Stimulated activated naive B cell treated with anti-CD40 and anti-IgM and Interleukin-4, amounts not matched to agents 10 μg/mL and 1 μg/mL and 100 μg/mL, for 72 hours (primary cell): Measurements from ENCODE around the gene CHST11.

Experiments
- ATAC-seq, 2 donors: fragments of 150-1000 bp; cut with Tn5 transposase; replicated peaks; 2 replicates each; pipeline ENCODE4 v1.10.0; 2021; ENCODE audit warnings: moderate library complexity in 1 of 2
- DNase-seq: peaks from one replicate; pipeline ENCODE4 v3.0.0; 2021
- H3K27ac Mint-ChIP-seq: one replicate; pipeline ENCODE4 v1.8.0; 2022; ENCODE audit warnings: mild to moderate bottlenecking, mixed read lengths
- H3K27me3 Mint-ChIP-seq, 2 donors: one replicate each; pipeline ENCODE4 v1.8.0; 2022; ENCODE audit warnings: mixed read lengths in 2 of 2
- H3K36me3 Mint-ChIP-seq, 2 donors: one replicate each; pipeline ENCODE4 v1.8.0; 2022; ENCODE audit warnings: mixed read lengths in 2 of 2, mild to moderate bottlenecking in 1 of 2
- H3K4me1 Mint-ChIP-seq, 2 donors: one replicate each; pipeline ENCODE4 v1.8.0; 2022; ENCODE audit warnings: mixed read lengths in 2 of 2, mild to moderate bottlenecking in 1 of 2
- H3K4me3 Mint-ChIP-seq, 2 donors: one replicate each; pipeline ENCODE4 v1.8.0; 2022; ENCODE audit warnings: mild to moderate bottlenecking in 2 of 2, mixed read lengths in 2 of 2, moderate library complexity in 1 of 2
- H3K9me3 Mint-ChIP-seq, 2 donors: one replicate each; pipeline ENCODE4 v1.8.0; 2022; ENCODE audit warnings: mixed read lengths in 2 of 2, mild to moderate bottlenecking in 1 of 2

Gene CHST11

DNA sequence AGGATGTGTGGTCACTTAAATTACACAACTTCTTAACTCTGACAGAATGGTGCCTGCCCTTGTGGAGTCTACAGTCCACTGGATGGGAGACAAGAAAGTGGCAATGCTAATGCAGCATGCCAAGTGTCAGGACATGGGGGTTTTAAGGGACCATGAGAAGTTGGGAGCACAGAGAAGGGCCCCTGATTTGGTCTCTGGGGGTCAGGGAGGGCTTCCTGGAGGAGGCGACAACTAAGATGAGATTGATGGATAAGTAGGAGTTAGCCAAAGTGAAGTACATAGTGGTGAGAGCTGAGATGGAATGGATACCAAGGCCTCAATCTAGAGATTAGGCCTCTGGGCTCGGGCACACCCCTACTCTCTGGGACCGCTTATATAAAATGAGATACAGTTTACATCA lies 236.7 kb downstream of the CHST11 start:
- Mint-ChIP-seq H3K27ac (peak overlapping the region; percentile 26), H3K4me1 (peaks cover 61 to 96% of the 10 kb centered on the region in 2 donors), H3K9me3 (peaks cover 4 to 6% of the 10 kb centered on the region in 2 donors), H3K4me3 (peak overlapping the region in 1 of 2 donors; percentile 5), H3K27me3 (no peaks in the 10 kb centered on the region), H3K36me3 (peaks cover 36 to 45% of the 10 kb centered on the region in 2 donors)
- ATAC-seq (no peak), DNase-seq (no peak)

DNA sequence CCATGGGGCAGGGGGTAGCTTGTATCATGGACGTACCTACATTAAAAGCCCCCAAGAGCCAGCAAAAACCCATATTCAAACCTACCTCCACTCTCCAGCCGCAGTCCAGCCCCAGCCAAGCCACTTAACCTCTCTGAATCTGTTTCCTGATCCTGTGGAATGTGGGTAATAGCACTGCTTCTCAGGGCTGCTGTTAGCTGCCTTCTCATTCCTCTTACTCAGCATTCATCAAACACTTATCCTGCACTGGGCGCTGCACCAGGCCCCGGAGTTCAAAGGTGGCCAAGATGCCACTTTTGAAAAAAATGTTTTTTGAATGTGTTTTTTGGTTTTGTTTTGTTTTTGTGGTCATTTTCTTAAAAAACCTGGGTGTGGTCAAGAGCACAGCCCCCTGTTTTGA lies 237.4 kb downstream of the CHST11 start:
- ATAC-seq, result no peak
- H3K36me3 Mint-ChIP-seq, result peaks cover 36 to 42% of the 10 kb centered on the region in 2 donors
- H3K27me3 Mint-ChIP-seq, result no peaks in the 10 kb centered on the region
- peak overlapping the region; percentile 98 for H3K27ac Mint-ChIP-seq
- H3K9me3 Mint-ChIP-seq, result peaks cover 4 to 6% of the 10 kb centered on the region in 2 donors
- no peak for DNase-seq
- peak overlapping the region in 1 of 2 donors; percentile 8 for H3K4me3 Mint-ChIP-seq
- H3K4me1 Mint-ChIP-seq, result peaks cover 58 to 94% of the 10 kb centered on the region in 2 donors

DNA sequence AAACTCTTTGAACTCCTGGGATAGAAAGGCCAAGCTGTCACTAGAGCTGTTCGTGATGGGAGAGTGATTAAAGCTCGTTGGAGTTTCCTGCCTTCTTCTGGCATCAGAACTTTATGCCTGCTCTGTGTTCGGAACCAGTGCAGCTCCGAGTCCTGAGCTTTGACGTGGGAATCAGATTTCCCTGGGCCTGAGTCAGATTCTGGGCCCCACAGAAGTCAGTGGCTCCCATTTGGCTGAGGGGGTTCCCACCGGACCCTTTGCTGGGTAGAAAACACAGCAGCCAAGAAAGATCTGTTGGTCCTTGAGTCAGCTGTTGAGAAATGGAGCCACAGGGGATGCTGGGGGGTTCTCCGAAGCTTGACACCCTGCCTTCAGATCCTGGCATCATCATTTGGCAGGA lies 238.0 kb downstream of the CHST11 start:
- Mint-ChIP-seq H3K4me1 (peaks cover 59 to 94% of the 10 kb centered on the region in 2 donors), H3K27me3 (no peaks in the 10 kb centered on the region), H3K36me3 (peaks cover 36 to 38% of the 10 kb centered on the region in 2 donors), H3K9me3 (peaks cover 4 to 6% of the 10 kb centered on the region in 2 donors), H3K4me3 (peak overlapping the region in 1 of 2 donors; percentile 14), H3K27ac (peak overlapping the region; percentile 98)
- DNase-seq, result no peak
- no peak for ATAC-seq

DNA sequence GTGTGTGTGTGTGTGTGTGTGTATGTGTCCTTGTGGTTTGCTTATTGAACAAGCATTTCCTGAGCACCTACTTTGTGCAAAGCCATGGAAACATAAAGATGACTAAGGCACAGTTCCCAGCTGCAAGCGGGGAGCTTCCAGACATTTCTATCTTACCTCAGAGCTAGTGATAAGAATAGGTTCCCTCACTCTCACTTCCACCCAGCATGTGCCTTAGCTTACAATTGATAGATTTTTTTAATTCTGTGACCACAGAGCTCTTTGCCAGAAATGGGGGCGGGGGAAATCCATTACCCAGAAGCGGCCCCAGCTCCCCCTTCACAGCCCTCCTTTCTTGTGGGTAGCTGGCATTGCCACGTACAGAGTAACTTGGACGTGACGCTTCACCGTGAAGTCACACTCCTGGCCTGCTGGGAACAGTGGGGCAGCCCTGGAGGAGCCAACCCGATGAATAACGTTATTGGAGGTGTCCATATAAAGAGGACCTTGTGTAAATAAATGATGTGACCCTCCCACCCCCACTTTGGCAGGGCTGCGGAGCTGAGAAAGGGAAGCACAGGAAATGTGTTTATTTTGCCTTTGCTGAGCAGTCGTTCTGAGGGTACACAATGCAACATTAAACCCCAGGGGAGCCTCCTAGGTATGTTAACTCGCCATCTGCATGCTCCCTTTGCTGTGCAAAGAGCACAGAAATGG lies 238.9 kb downstream of the CHST11 start:
- Mint-ChIP-seq H3K36me3 (peaks cover 32 to 35% of the 10 kb centered on the region in 2 donors), H3K27ac (peak overlapping the region; percentile 98), H3K4me3 (peak overlapping the region; percentile 74 to 83), H3K4me1 (peaks cover 60 to 91% of the 10 kb centered on the region in 2 donors), H3K9me3 (peaks cover 4 to 6% of the 10 kb centered on the region in 2 donors), H3K27me3 (no peaks in the 10 kb centered on the region)
- DNase-seq (peak; percentile 90), ATAC-seq (peak; percentile 79 to 80)

DNA sequence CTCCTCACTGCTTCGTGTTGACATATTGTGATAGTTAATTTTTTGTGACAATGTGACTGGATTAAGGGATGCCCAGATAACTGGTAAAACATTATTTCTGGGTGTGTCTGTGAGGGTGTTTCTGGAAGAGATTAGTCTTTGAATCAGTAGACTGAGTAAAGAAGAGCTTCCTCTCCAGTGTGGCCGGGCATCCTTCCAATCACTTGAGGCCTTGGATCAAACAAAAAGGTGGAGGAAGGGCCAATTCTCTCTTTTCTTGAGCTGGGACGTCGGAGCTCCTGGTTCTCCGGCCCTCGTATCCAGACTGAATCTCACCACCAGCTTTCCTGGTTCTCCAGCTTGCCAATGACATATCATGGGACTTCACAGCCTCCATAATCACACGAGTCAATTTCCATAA lies 240.4 kb downstream of the CHST11 start:
- H3K36me3 Mint-ChIP-seq, result peaks cover 34 to 35% of the 10 kb centered on the region in 2 donors
- peak overlapping the region; percentile 59 for H3K27ac Mint-ChIP-seq
- peaks cover 48 to 79% of the 10 kb centered on the region in 2 donors for H3K4me1 Mint-ChIP-seq

DNA sequence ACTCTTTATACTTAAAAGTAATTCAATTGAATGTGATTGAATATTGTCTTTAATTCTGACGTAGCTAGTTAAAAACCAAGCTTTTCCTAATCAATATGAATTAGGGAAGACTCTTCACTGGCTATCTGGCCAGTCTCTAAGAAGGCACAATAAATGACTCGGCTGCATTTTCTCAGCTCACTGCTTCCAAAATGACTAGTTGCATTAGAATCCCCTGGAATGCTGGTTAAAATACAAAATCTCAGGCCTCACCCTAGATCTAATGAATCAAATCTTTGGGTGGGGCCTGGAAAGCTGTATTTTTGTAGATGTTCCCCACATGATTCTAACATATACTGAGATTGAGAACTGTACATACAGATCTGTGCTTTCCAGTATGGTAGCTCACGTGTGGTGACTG lies 242.1 kb downstream of the CHST11 start:
- Mint-ChIP-seq H3K4me3 (no peak overlapping the region), H3K36me3 (peaks cover 32 to 39% of the 10 kb centered on the region in 2 donors), H3K27ac (no peak overlapping the region), H3K9me3 (peaks cover 0 to 1% of the 10 kb centered on the region in 2 donors), H3K27me3 (no peaks in the 10 kb centered on the region), H3K4me1 (peaks cover 43 to 75% of the 10 kb centered on the region in 2 donors)
- ATAC-seq, result no peak
- no peak for DNase-seq

More for the DNA sequence above, 240.4 kb downstream of the CHST11 start:
- Mint-ChIP-seq H3K27me3 (no peaks in the 10 kb centered on the region), H3K4me3 (no peak overlapping the region), H3K9me3 (peaks cover 4 to 6% of the 10 kb centered on the region in 2 donors)
- ATAC-seq (no peak), DNase-seq (no peak)

DNA sequence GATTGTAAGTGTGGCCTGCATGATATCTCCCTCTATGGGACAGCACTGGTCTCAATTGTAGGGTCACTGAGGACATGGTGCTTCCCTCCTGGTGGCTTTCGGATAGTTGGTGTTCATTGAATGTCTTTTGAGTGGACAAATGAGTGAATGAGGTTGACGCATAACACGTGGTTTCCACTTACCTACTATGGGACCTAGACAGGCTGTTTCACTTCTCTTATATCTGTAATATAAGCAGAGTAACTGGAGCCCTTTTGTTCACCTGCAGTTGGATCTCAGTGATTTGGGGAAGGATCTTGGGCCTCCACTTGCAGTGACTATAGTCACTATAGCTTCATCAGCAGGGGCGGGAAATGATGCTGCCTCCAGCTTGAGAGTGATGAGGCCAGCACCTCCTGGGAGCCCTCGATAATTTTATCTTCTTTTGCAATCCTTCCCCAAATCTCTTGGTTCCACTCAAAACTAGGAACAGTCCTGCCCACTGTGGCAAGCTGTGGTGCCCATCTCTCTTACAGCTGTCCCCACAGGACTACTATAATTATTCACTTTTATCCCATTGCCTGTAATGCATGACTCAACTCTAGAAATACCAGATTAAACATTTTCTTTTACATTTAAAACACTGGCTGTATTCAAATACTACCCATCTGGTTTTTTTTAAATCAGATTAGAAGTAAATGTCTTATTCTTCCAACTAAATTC lies 242.9 kb downstream of the CHST11 start:
- ATAC-seq (peak; percentile 58 to 62), DNase-seq (peak; percentile 20)
- Mint-ChIP-seq H3K27ac (peak overlapping the region; percentile 89), H3K4me1 (peaks cover 38 to 71% of the 10 kb centered on the region in 2 donors), H3K27me3 (no peaks in the 10 kb centered on the region), H3K36me3 (peaks cover 31 to 35% of the 10 kb centered on the region in 2 donors), H3K9me3 (peaks cover 0 to 1% of the 10 kb centered on the region in 2 donors), H3K4me3 (peak overlapping the region in 1 of 2 donors; percentile 55)

DNA sequence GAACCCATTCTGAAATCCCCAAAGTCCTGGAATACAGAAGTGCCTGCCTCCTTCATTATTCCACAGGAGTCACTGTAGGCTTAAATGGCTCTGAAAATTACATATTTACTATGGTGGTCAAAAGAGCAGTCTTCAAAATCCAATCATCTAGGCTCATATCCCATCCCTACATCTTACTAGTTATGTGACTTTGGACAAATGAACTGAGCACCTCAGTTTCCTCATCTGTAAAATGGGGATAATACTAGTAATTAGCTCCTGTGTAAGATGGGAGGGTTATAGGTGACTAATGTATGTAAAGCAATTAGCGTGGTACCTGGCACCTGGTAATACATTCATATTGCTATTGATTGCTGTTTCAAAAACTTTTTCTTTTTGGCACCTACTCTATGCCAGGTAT lies 243.6 kb downstream of the CHST11 start:
- Mint-ChIP-seq H3K4me1 (peaks cover 34 to 64% of the 10 kb centered on the region in 2 donors), H3K4me3 (no peak overlapping the region), H3K27me3 (no peaks in the 10 kb centered on the region), H3K9me3 (peaks cover 0 to 1% of the 10 kb centered on the region in 2 donors), H3K36me3 (peaks cover 34 to 35% of the 10 kb centered on the region in 2 donors), H3K27ac (no peak overlapping the region)
- no peak for ATAC-seq
- DNase-seq, result no peak

DNA sequence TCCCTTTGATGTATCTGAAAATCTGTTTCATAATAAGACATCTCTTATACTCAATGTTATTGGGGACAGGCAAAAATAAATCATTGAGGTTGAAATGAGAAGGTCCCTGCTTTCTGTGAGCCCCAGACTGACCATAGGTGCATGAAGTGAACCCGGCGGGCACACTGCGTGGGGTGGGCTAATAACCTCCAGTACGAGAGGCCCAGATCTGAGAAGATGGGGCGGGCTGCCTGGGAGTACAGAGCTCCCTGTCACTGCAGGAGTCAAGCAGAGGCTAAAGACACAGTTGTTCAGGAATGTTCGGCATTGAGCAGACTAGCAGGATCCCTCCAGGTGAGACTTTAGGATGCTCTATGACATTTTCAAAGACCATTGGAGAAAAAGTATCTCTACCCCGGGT lies 244.6 kb downstream of the CHST11 start:
- H3K27me3 Mint-ChIP-seq, result no peaks in the 10 kb centered on the region
- peaks cover 27 to 56% of the 10 kb centered on the region in 2 donors for H3K4me1 Mint-ChIP-seq
- H3K27ac Mint-ChIP-seq, result no peak overlapping the region
- peaks cover 0 to 1% of the 10 kb centered on the region in 2 donors for H3K9me3 Mint-ChIP-seq
- peaks cover 35% of the 10 kb centered on the region in 2 donors for H3K36me3 Mint-ChIP-seq
- DNase-seq, result no peak
- no peak overlapping the region for H3K4me3 Mint-ChIP-seq
- ATAC-seq, result no peak

DNA sequence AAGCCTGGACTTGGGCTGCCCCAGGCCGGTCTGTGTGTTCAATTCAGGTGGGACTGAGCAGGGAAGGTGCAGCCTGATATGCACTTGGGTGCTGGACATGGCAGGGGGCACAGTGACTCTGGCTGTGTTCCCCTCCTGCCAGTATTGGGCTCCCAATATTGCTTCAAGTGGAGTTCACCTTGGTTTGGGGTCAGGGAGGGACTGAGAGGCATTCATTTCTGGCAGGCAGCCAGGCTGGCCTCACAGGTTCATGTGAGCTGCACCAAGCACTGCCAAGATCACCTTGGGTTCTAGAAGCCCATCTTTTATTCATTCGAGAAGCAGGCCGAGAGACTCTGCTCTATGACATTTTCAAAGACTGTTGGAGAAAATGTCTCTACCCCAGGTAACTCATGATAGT lies 245.0 kb downstream of the CHST11 start:
- H3K4me1 Mint-ChIP-seq, result peaks cover 25 to 56% of the 10 kb centered on the region in 2 donors
- peaks cover 0 to 1% of the 10 kb centered on the region in 2 donors for H3K9me3 Mint-ChIP-seq
- no peak overlapping the region for H3K27ac Mint-ChIP-seq
- no peaks in the 10 kb centered on the region for H3K27me3 Mint-ChIP-seq
- no peak overlapping the region for H3K4me3 Mint-ChIP-seq
- no peak for ATAC-seq
- DNase-seq, result no peak
- peaks cover 32 to 36% of the 10 kb centered on the region in 2 donors for H3K36me3 Mint-ChIP-seq

DNA sequence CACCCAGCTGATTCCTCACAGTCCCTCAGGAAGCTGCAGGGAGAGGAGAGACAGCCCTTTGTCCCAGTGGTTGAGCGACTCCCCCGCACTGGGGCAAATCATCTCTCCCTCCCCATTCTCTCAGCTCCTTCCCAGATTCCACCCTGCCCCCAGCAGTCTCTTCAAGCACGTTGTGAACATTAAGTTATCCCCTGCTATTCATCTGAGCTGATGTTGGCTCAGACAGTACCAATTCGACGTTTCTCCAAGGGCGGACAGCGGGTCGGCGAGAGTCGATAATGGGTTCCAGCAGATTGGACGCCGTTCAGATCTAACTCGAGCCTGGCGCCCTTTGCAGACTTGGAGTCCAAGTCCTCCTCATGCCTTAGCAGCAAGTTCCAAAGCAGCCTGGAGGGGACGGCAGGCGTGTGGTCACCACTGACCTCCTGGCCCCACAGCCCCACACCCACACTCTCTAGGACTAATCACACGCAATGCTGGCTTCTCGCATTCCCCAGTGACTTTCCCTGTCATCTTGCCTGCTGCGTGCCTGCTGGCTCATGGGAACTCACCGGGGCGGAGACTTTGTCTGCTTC lies 245.9 kb downstream of the CHST11 start:
- H3K36me3 Mint-ChIP-seq, result peaks cover 26 to 34% of the 10 kb centered on the region in 2 donors
- DNase-seq (no peak), ATAC-seq (no peak)
- no peaks in the 10 kb centered on the region for H3K27me3 Mint-ChIP-seq
- H3K27ac Mint-ChIP-seq, result no peak overlapping the region
- H3K4me1 Mint-ChIP-seq, result peaks cover 24 to 55% of the 10 kb centered on the region in 2 donors
- no peak overlapping the region for H3K4me3 Mint-ChIP-seq
- H3K9me3 Mint-ChIP-seq, result peaks cover 0 to 1% of the 10 kb centered on the region in 2 donors

DNA sequence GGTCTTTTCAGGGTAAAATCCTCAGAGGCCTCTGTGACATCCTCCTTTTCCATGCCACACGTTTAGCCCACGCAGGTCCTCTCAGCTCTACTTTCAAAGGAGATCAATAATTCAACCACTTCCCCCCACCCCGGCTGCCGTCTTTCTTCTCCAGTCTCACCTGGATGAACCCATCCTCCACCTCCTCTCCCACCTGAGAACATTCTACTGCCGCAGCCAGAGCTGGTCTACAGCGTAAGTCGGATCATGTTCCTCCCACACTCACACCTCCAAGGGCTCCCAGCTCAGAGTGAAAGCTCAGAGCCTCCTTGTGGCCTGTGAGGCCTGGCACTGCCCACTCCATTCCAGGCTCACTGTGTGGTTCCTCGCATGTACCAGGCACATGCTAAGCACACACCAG lies 246.6 kb downstream of the CHST11 start:
- Mint-ChIP-seq H3K9me3 (no peaks in the 10 kb centered on the region), H3K4me3 (no peak overlapping the region), H3K27ac (peak overlapping the region; percentile 21), H3K4me1 (peaks cover 22 to 55% of the 10 kb centered on the region in 2 donors), H3K27me3 (no peaks in the 10 kb centered on the region), H3K36me3 (peaks cover 22 to 31% of the 10 kb centered on the region in 2 donors)
- no peak for DNase-seq
- no peak for ATAC-seq

DNA sequence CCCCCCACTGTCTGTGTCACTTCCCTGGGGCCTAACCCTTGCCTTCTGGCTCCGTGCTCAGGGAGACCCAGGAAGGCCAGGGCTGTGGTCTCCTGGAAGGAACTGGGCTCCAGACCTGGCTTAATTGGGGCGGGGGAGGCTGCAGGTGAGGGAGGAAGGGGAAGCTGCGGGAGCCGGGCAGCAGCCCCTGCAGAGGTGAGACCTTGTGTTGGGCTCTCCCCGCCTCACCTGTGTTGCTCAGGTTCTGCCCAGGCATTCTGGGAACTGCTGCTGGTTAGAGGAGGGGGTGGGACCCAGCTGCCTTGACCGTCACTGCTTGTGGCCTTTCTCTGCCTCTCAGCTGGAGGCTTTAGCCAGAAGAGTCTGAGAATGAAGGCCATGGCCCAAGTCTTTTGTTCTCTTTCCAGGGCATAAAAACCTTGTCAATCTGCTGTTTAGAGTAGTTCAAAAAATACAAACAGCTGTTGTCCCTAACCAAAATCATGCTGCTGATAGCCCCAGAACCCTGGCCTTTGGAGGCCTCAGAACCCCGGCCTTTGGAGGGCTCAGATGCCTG lies 247.6 kb downstream of the CHST11 start:
- peaks cover 28 to 57% of the 10 kb centered on the region in 2 donors for H3K4me1 Mint-ChIP-seq
- DNase-seq (no peak), ATAC-seq (no peak)
- no peak overlapping the region for H3K27ac Mint-ChIP-seq
- no peaks in the 10 kb centered on the region for H3K9me3 Mint-ChIP-seq
- no peaks in the 10 kb centered on the region for H3K27me3 Mint-ChIP-seq
- H3K4me3 Mint-ChIP-seq, result no peak overlapping the region
- peaks cover 28 to 37% of the 10 kb centered on the region in 2 donors for H3K36me3 Mint-ChIP-seq

DNA sequence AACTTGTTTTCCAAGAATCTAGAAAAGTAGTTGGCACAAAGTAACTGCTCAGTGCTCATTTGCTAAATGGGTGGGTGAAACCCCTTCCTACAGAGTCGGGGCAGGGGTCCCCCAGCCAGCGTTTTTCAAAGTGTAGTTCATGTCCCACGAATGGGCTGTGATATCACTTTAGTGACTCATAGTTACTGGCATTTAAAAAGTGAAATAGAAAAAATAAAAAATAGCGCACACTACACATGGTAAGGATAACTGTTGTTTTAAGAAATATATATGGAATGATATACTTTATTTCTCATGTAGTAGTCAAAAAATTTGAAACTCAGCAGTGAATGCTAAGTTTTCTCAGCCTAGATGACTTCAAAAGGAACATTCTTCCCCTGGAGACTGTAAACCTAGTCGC lies 250.4 kb downstream of the CHST11 start:
- no peak overlapping the region for H3K4me3 Mint-ChIP-seq
- no peaks in the 10 kb centered on the region for H3K9me3 Mint-ChIP-seq
- no peaks in the 10 kb centered on the region for H3K27me3 Mint-ChIP-seq
- DNase-seq (no peak), ATAC-seq (no peak)
- H3K4me1 Mint-ChIP-seq, result peaks cover 30 to 65% of the 10 kb centered on the region in 2 donors
- H3K36me3 Mint-ChIP-seq, result peaks cover 38 to 54% of the 10 kb centered on the region in 2 donors
- H3K27ac Mint-ChIP-seq, result no peak overlapping the region
